Measurements from ENCODE around the gene SEMA5A.

- TF ChIP-seq POLR2AphosphoS5 (IDR thresholded peaks at IDR 0.05; ENCODE audit: low read depth, low read length) (no peak), CTCF (IDR thresholded peaks at IDR 0.05) (no peak), TCF7L2 (IDR thresholded peaks at IDR 0.05; ENCODE audit: low read depth, low read length) (no peak)
- TF ChIP-seq, protein P1, sequence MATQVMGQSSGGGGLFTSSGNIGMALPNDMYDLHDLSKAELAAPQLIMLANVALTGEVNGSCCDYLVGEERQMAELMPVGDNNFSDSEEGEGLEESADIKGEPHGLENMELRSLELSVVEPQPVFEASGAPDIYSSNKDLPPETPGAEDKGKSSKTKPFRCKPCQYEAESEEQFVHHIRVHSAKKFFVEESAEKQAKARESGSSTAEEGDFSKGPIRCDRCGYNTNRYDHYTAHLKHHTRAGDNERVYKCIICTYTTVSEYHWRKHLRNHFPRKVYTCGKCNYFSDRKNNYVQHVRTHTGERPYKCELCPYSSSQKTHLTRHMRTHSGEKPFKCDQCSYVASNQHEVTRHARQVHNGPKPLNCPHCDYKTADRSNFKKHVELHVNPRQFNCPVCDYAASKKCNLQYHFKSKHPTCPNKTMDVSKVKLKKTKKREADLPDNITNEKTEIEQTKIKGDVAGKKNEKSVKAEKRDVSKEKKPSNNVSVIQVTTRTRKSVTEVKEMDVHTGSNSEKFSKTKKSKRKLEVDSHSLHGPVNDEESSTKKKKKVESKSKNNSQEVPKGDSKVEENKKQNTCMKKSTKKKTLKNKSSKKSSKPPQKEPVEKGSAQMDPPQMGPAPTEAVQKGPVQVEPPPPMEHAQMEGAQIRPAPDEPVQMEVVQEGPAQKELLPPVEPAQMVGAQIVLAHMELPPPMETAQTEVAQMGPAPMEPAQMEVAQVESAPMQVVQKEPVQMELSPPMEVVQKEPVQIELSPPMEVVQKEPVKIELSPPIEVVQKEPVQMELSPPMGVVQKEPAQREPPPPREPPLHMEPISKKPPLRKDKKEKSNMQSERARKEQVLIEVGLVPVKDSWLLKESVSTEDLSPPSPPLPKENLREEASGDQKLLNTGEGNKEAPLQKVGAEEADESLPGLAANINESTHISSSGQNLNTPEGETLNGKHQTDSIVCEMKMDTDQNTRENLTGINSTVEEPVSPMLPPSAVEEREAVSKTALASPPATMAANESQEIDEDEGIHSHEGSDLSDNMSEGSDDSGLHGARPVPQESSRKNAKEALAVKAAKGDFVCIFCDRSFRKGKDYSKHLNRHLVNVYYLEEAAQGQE (IDR thresholded peaks at IDR 0.05; ENCODE audit: insufficient read depth in 1 of 2, low read depth in 2 of 2, low read length in 1 of 2) = no peak
Observed at GRCh38 chr5:9362600-9362999, 183.3 kb downstream of the SEMA5A start.
